CD4-positive, alpha-beta T cell treated with Interleukin-6 for 4 hours (primary cell): ENCODE data around the gene RETREG2.

ENCODE experiments used
- DNase-seq: peaks from one replicate; pipeline ENCODE4 v3.0.0-alpha.2; 2020; ENCODE audit warnings: mixed read lengths

RETREG2 gene, protein sequence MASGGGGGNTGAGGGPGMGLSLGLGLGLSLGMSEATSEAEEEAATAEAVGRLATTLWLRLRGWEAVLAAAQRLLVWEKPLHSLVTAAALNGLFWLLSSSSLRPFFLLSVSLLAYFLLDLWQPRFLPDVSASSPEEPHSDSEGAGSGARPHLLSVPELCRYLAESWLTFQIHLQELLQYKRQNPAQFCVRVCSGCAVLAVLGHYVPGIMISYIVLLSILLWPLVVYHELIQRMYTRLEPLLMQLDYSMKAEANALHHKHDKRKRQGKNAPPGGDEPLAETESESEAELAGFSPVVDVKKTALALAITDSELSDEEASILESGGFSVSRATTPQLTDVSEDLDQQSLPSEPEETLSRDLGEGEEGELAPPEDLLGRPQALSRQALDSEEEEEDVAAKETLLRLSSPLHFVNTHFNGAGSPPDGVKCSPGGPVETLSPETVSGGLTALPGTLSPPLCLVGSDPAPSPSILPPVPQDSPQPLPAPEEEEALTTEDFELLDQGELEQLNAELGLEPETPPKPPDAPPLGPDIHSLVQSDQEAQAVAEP

GRCh38 chr2:219177552-219178376 is at the start of gene RETREG2:
RETREG2 (plus strand) TSS chr2:219178275; CDS start chr2:219178353, 78 bp downstream.
- DNase-seq, result peak; percentile 90

GRCh38 chr2:219128396-219128795 is 49.7 kb upstream of the RETREG2 start:
- no peak for DNase-seq

GRCh38 chr2:219129589-219129988 is 48.5 kb upstream of the RETREG2 start:
- no peak for DNase-seq

DNA sequence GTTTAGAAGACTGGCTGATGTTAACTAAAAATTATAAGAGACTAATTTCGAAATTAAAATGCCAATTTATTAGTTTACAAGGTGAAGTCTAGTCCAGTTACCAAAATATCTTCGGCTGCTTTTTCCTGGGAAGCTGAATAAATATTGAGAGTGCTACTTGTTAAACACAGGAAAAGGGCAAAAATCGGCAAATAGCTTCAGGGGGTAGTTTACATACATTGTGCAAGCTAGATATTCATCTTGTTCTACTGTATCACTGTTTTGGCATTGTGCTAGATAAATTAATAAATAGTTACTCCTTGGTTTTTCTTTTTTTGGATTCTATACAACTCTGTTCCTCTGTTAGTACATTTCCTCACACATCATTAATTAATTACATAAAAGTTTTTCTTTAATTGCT is 46.7 kb upstream of the RETREG2 start:
- DNase-seq, result no peak

DNA sequence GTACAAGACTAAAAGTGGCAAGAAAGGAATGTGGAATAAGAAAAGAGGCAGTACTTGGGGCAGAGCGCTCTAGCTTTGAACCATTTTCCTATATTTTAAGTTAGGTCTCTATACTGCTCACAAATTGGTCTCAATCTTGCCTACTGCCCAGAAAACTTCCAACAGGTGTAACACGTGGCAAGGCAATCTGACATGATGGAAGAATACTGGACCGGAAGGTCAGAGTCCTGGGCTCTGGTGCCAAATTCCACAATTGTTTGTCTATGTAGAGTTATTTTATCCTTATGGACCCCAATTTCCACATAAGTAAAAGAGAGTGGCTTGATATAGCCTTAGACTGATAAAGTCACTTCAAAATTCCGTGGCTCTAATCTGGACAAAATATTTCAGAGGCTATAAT is 46.3 kb upstream of the RETREG2 start:
- no peak for DNase-seq

GRCh38 chr2:219133976-219134375 is 44.1 kb upstream of the RETREG2 start:
- no peak for DNase-seq

DNA sequence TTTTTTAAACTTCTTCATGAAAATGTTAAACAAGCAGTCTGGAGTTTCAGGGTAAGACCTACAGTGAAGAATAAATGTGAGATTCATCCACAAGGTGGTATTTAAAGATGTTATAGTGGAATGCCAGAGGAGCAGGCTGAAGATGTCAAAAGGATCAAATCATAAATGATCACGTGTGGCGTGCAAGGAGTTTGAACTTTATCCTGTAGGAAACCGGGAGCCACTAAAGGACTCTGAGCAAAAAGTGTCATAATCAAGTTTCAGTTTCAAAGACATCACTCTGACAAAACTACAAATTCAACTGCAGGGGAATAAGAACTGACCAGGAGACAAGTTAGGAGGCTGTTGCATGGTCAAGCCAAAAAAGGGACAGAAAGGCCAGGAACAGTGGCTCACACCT is 37.4 kb upstream of the RETREG2 start:
- DNase-seq, result no peak

- DNase-seq, result no peak
Measured at GRCh38 chr2:219142329-219142728, 35.7 kb upstream of the RETREG2 start.

GRCh38 chr2:219149667-219150066 is 28.4 kb upstream of the RETREG2 start:
- DNase-seq, result no peak

GRCh38 chr2:219155054-219155644 is 22.9 kb upstream of the RETREG2 start:
- peak; percentile 37 for DNase-seq

DNA sequence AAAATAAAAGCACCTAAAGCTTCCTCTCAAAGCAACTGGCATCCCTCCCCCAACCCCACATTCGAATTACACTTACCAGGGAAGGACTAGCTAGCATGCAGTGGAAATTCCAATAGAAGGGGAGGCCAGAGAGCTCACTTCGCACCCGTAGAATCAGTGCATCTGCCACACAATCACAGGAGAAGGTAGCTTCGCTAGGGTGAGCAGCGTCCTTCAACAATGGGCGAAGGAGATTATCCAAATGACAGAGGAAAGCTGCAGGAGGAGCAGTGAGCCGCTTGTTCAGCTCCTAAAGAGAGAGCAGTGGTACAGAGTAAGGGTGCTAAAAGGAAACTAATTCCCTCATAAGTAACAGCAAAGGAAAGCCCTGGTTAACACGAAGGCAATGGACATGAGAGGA is 20.7 kb upstream of the RETREG2 start:
- DNase-seq, result no peak

GRCh38 chr2:219158025-219158424 is 20.1 kb upstream of the RETREG2 start:
- no peak for DNase-seq

GRCh38 chr2:219158586-219158985 is 19.5 kb upstream of the RETREG2 start:
- DNase-seq, result no peak

DNA sequence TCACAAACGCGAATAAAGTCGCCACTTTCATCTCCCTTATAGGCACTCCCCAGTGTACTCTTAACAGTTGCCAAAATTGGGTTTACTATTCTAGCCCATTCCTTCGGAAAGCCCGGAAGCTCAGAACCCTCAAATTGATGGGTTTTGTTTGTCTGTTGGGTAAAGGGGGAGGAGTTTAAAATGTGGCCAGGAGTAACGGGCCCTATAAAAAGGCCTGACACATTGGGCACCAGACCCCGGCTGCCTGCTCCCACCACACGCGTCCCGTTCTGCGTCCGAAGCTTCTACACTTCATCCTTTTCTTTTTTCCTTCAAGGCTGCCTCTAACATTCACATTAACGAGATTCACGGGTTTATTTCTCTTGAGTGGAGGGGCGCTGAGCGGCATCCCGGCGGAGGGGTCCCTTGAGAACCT is 18.3 kb upstream of the RETREG2 start:
- DNase-seq, result no peak

DNA sequence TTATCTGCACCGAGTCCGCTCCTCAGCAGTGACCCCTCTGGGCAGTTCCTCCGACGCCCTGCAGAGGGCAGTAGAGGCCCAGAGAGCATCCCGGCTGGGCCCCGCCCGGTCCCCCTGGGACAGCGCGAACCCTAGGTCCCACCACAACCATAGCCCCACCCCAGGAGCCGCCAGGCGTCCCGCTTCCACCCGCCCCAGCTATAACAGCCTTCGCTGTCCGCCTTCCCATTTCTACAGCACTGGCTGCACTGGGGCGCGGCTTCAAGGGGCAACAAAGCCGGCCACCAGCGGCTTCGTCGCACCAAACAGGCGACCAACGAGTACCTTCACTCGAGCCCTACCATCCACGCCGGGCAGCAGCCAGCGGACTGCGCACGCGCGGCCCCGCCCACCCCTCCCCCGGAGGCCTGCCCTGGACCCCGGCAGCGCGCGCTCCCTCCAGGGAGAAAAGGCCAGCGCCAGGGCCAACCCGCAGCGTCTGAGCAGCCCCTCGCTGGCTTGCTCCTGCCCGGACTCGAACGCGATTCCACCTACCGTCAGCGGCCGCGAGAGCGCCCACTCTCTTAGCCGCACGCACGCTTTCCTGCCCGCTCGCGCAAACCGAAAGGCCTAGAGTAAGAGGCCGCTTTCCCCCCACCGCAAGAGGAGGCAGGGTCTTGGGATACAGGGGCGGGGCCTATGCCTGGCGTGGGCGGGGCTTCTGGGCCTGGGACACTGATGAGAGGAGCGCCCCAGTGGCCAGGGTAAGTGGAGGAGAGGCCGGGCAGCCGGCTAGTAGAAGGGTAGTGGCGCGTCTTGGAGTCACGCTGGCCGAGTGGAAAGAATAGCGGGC is 17.7 kb upstream of the RETREG2 start, which contains the start of gene NHEJ1:
Gene NHEJ1 (minus strand): TSS at position 630 of the 832 bp plus-strand sequence. CDS start 2,453 bp downstream, outside the sequence.
- DNase-seq, result peak; percentile 96

DNA sequence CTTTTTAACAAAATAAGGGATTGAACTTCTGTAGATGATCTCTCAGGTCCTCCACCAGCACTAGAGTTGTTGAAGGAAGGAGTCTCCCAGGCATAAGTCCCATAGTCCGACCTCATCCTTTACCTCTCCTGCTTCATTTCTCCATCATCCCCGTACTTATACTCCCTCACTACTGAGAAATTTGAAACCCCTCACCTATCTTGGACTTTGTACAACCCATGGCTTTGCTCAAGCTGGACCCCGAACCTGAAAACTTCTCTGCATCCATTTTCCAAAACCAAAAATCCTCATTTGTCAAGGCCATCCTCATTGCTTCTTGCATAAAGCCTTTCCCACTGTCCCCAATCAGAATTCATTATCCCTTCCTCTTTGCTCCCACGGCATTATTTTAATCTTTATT is 17.0 kb upstream of the RETREG2 start:
- no peak for DNase-seq

- no peak for DNase-seq
Measured at GRCh38 chr2:219163156-219163555, 14.9 kb upstream of the RETREG2 start.

DNA sequence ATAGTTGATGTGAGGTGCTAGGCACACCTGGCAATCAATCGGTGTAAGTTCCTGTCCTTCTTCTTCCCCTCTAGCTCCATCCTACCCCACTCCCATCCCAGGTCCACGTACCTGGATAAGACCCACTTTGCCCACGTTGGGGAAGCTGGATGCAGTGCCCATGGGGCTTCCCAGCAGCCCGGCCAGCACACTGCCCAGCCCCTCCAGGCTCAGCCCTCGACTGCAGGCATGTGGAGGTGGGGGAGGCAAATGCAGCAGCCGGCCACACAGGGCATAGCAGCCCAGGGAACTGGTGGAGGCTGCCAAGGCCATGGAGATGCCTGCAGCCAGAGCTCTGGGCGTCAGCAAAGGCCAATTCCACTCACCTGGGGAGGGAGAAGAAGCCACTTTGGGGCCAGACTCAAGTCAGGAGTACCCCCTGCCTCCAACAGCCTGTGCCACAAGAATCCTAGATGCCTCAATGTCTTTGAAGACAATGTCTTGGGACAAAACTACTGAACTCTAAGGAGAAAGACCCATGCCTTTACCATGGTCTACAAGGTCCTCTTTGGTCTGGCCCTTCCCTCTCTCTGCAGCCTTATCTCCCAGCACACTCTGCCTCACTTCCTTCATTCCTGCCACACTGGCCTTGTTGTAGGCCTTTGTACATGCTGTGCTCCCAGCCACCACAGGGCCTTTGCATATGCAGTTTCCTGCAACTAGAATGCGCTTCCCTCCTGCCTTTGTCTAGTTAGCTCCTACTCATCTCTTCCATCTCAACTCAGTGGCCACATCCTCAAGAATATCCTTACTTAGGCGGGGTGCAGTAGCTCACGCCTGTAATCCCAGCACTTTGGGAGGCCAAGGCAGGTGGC is 12.8 kb upstream of the RETREG2 start:
- no peak for DNase-seq

- no peak for DNase-seq
Measured at GRCh38 chr2:219167997-219168396, 10.1 kb upstream of the RETREG2 start.

GRCh38 chr2:219168526-219168925 is 9.5 kb upstream of the RETREG2 start:
- DNase-seq, result no peak

DNA sequence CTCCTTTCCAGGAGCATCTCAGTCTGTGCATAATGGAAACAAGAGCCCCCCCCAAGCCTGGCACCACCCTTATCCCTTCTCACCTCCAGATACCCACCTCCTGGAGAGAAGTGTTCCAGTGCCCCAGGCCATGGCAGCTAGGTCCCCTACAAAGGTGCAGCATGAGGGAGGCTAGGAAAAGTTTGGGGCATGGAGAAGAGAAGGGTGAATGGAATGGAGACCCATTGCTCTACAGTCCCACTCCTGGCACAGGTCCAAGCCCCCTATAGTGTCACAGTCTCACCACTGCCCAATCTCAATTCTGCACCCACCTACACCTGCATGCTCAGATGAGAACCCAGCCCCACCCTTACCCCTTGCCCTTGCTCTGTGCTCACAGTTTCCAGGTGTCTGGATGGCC is 9.1 kb upstream of the RETREG2 start:
- no peak for DNase-seq
